Sciatic nerve (tissue), 2 donors: ENCODE measurements around the gene ADARB2. TPM values are rescaled to one million over a fixed set of nuclear protein-coding genes. Genes with fewer than 3 reads are reported as not detected.

ENCODE experiments used
- ATAC-seq: fragments of 200-7000 bp; cut with Tn5 transposase; one replicate; pipeline ENCODE4 v1.9.1; 2020; ENCODE audit warnings: mild to moderate bottlenecking, moderate library complexity
- DNase-seq: peaks from one replicate; pipeline ENCODE4 v3.0.0-alpha.2; 2020; ENCODE audit warnings: low spot score
- intact Hi-C: fragments of 100-400 bp; cut with DNase I; formaldehyde crosslinking; loops from one replicate; pipeline ENCODE4 v1.14.2; 2022
- total RNA-seq: library from RNA; stranded (reverse); fragmentation: NEBNext Ultra II Directional; extraction: Animal tissue kit (Norgen Biotek cat#: 25700); gene quantifications from one replicate; pipeline ENCODE4 v1.2.1, GENCODE V29; 2021
- donor health status: DM: no; HTN: no; CAD: no.
- donor health status: DM: no; HTN: no; CAD: no.

ADARB2 gene
- total RNA-seq, 1 donor from 2014 or later = 1.9 TPM

DNA sequence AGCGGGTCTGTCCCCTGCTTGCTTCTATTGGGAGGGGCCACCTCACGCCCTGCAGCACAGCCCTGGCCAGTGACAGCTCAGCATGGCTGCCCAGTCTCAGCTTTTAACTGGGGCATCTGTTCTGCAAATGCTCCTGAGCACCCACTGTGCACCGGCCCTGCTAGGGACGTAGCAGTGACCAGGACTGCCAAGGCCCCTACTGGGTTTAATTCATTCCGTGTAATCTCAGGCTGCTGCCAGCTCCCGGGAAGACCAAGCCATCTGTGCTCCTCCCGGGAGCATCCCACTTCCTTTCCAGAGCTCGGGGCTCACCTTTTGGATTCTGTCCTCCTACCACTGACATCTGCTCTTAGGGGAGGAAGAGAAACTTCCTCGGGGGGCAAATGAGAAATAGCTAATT is 85.2 kb downstream of the ADARB2 start:
- no peak for DNase-seq
- no peak for ATAC-seq

DNA sequence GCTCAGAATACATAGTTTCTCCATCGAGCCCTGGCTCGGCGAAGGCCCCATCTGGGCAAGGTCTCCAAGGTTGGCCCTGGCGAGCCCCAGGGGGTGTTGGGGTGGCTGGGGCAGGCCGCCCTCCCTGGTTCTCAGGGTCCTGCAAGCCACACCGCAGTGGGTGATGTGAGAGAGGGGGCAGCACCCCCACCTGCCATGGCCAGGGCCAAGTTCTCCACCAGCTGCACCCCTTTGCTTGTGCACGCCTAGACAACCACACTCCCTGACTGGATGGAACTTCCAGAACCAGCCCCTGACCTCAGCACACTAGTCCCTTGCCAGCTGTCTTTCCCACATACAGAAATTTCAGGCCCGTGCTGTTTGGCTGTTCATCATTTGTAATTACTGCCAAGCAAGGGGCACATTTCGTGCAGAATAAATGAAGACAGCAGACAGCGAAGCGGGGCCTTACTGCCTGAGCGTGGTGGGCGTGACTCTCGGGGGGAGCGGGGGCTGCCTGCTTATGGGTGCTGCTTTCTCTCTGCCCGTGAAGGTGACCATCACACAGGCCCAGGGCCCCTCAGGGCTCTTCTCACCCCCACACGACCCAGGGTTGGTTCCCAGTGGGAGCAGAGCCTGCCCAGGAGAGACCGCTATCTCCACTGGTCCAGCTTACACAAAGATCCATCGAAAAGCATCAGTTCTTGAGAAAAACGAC is 85.9 kb downstream of the ADARB2 start:
- ATAC-seq (no peak), DNase-seq (no peak)
- intact Hi-C loops = no loop called here

More for the DNA sequence above, 85.2 kb downstream of the ADARB2 start:
- intact Hi-C loops = no loop called here

DNA sequence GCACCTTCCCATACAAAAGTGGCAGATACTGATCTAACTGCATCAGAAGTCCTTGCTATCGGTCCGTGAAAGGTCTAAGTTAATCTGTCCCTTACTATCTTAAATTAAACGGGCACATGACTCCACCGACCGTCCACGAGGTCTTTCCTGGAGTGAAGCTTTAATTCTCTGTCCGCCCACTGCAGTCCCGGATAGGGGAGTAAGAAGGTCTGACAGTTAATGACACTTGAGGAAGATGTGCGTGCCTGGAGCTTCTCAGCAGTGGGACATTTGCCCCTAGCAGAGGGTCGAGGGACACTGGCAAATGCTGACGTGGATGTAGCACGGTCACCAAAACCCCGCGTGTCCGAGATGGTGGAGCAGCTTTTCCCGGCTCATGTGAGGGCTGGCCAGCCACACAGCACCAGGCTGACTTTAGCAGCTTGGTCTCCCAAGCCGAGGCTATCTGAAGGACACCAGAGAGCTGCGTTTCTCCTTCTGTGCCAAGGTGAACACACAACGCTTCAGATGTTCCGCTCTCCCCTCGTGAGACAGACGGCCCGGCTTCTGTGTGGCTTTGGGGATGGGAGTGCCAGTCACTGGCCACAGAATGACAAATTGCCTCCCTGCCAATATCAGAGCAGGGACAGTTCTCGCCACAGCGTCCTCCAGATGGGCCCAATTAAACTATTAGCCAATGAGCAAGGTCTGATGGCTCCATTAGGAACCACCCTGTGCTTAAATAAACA is 86.6 kb downstream of the ADARB2 start:
- no peak for ATAC-seq
- no peak for DNase-seq
- intact Hi-C loops = no loop called here

DNA sequence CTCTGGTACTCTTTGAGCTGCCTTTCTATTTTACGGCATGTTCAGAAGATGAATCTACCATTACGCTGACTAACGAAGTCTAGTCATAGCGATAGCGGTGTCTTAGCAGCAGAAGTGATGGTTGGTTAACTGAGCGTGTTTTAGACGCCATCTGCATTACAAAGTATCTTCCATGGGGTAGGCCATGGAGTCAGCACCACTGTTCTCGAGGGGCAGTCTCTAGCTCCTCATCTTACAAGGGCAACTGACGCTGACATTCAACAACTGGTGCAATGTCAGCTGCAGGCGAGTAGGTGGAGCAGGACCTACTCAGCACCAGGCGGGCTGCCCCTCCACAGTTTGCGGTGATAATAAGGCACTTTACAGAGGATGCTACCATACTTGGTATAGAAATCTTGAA is 88.7 kb downstream of the ADARB2 start:
- no peak for ATAC-seq
- no peak for DNase-seq
- intact Hi-C loops = no loop called here

DNA sequence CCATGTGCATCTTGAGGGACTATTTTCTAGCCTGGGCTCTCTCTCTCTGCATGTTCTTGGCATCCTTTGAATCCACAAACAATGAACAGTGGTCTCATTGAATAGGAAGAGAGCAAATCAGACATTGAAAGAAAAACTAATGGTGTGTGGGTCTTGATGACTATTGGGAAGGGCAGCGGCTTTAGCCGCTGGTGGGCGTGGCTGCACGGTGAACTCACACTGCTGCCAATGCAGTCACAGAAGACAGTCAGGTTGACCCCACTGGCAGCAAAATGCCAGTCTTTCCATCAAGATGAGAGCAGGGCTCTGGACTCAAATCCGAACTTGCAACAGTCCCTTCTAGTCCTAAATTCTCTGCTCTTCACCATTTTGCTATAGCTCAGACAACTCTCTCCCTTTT is 91.0 kb downstream of the ADARB2 start:
- intact Hi-C loops = no loop called here
- ATAC-seq = no peak
- DNase-seq = no peak

DNA sequence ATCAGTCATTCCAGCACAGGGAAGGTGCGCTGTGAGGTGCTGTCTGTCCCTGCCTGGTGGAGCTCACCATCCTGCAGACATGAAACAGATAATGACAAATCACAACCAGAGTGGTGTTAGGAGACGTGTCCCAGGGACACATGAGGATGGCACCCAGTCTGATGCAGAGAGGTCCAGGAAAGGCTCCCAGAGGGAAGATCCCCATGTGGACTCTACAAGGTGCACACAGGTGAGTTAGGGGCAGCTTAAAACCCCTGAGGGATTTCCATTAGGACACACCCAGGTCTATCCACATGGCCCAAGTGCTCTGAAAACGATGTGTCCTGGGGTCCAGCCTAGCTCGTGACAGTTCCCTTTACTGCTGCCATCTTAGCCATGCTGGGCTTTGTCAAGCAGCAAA is 91.4 kb downstream of the ADARB2 start:
- DNase-seq (no peak), ATAC-seq (no peak)
- intact Hi-C loops = no loop called here

DNA sequence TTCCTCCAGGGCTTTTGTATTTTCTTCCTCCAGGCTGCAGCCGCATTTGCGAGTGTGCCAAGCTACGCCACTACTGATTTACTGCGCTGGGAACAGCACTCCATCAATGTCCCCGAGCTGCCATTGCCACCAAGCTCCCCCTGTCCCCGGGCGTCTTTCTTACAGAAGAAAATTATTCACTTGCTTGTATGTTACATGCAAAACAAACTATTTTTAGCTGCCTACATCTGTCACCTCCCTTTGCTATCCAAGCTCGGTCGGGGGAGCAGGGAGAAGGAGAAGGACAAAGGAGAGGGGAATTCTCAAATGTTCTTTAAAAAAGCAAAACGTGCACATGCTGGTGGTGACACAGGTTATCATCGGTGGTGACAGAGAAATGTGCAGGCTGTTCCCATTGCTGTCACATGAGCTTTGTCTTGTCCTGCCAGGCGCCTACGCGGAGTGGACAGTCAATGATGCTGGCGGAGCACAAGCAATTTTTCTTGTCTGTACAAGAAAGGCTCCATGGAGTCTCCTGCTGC is 93.1 kb downstream of the ADARB2 start:
- ATAC-seq = no peak
- no peak for DNase-seq
- intact Hi-C loops = no loop called here

DNA sequence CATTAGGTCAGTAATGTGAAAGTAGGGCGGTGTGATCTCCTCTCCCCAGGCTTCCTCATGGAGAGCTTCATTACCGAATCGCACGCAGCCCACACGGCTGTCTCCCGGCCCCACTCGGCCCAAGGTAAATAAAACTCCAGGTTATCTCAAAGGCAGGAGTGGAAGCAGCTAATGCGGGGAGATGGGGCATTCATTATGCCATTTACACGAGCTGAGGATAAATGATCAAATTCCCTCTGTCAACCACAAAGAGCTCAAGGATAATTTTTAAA is 93.5 kb downstream of the ADARB2 start:
- ATAC-seq (no peak), DNase-seq (no peak)
- intact Hi-C loops = no loop called here

DNA sequence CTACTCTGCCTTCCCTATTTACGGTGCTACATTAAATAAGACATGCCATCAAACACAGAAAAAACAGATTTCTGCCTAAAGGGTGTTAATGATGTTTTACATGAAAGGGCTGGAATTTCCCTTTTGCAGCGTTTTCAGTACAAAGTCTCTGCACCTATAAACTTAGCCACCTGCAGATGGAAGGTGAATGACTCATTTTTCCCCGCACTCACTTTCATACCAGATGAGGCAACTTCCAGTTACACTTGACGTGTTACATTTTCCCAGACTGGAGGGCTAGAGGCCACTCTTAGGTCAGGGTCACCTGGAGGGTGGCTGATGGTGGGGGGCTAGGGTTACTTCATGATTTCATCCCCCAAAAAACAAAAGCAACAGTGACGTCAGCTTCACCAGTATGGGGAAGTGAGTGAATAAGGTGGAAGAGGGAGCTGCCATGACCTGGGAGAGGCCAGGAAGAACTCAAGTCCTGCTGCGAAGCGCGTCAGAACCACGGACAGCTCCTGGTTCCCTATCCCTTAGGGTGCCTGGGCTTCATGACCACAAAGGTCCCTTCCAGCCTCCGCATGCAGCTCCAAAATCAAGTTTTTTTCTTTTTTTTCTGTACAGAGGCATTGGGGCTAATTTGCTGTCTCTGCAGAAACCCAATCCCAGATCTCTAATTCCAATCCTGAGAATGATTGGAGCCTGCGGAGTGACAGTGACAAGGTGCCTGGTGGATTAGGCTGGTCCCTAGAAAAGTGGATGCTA is 94.0 kb downstream of the ADARB2 start:
- no peak for ATAC-seq
- intact Hi-C loops = no loop called here
- no peak for DNase-seq

DNA sequence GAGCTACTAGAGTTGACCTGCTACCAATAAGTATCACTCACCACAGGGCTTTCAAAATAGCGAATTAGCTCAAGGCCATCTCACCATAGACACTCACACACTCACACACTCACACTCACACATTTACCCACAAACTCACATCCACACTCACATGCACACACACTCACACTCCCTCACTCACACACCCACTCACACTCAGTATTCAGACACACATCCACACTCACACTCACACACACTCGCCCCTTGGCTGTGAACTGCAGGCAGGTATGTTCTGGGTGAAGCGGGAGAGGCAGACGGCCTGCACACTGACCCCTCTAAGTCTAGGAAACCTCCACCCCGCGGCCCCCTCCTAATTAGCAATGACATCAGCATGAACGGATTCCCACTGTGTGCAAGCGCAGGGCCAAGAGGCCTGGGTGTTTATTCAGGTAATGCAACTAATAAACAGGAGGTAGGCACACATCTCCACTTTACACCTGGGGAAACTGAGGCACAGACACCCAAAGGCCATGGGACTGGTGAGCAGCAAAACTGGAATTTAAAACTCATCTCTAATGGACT is 94.6 kb downstream of the ADARB2 start:
- intact Hi-C loops = no loop called here
- ATAC-seq = no peak
- DNase-seq = no peak

DNA sequence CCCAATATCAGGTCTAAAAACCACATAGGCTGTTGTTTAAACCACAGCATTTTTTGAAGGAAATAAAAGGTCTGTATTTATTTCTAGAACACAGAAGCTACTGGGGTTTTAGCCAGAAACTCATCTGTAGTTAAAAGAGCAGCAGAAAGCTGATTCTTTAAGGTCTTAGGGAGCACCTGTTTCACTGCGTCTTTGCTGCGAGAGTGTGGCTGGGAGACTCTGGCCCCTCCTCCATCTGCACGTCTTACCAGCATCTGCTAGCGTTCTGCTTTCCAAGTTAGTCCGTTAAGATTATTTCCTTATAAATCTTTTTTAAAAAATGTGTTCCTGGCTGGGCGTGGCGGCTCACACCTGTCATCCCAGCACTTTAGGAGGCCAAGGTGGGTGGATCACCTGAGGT is 95.9 kb downstream of the ADARB2 start:
- intact Hi-C loops = no loop called here
- DNase-seq (no peak), ATAC-seq (no peak)

DNA sequence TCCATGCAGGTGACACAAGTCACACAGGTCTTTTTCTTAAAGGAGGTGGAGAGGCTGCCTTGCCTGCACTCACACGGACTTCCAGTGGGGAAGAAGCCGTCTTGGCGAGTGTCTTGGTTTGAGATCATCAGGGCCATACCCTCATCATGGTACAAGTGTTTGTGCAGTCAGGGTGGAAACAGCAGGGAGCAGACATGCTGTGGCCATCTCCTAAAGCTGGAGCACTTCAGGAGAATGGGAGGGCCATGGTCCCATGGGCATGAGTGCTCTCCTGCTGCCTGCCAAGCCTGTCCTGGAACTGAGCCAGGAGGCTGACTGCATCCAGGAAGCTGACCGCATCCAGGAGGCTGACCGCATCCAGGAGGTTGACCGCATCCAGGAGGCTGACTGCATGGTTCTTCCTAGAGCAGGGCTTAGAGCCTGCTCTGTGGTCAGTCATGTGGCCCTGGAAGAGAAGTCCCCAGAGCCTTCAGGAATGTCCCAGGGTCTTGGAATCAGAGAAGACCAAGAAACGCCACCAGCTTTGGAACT is 98.4 kb downstream of the ADARB2 start:
- intact Hi-C loops = no loop called here
- DNase-seq (no peak), ATAC-seq (no peak)

DNA sequence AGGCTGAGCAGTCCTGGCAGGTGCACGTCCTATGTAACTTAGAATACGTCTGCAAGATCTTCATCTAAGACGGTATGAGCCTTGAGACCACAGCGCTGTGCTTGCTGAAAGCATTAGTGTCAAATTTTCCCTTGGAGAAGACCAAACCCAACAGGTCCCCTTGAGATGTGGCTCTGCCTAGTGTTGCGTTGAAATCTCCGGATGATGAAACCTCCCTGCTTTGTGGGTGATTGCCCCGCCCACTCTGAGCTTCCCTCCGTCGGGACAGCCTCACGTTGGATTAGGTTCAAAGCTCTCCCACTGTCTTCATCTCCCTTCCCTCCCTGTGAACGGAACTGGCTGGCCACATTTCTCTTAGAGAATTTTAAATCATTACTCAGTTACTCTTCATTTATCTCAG is 102.0 kb downstream of the ADARB2 start:
- DNase-seq (no peak), ATAC-seq (no peak)
- intact Hi-C loops = no loop called here

DNA sequence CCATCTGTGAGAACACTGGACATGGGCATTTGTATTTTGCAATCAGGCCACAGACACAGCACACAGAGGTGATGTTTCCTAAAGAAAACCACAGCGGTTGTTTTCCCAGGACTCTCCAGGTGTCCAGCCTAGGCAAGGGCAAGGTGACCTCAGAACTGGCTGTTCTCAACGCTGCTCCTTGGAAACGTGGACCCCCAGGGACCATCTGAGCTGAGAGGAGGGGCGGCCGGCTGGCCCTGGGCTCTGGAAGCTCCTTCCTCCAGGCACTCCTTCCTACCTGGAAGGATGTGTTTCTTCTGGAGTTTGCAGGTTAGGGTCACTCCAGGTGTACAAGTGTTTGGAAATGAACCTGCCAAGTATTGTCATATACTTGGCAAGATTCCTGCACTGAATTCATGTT is 103.1 kb downstream of the ADARB2 start:
- ATAC-seq = no peak
- intact Hi-C loops = no loop called here
- no peak for DNase-seq

DNA sequence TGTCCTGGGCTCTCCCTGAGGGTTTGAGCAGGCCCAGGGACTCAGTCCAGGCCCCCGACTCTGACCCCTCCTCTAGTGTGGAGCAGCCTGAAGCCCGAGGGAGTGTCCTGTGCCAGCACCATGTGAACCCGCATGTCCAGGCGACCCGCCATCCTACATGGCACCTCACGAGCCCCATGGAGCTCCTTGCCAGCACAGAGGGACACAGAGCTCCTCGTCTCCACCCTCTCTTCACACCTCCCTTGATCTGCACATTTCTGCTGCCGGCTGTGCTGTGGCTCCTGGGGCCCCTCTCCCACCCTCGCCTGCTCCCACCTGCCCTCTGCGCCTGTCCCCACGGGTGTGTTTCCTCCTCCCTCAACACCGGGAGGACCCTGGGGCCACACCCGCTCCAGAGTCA is 103.5 kb downstream of the ADARB2 start:
- intact Hi-C loops = no loop called here
- ATAC-seq = no peak
- DNase-seq = no peak

DNA sequence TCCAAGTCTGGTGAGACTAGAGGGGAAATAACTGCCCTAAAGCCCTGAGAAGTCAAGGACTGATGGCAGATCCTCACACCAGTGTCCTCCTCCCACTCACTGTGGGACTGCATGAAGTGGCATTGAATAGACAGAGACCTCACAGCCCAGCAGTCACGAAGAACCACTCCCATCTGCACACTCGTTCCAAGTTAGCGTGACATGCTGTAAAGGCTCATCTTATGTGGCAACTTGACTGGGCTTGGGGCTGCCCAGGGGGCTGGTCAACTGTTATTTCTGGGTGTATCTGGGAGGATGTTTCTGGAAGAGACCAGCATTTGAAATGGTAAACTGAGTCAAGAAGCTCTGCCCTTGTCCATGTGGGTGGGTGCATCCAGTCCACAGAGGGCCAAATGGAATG is 104.7 kb downstream of the ADARB2 start:
- intact Hi-C loops = no loop called here
- no peak for ATAC-seq
- DNase-seq = no peak

DNA sequence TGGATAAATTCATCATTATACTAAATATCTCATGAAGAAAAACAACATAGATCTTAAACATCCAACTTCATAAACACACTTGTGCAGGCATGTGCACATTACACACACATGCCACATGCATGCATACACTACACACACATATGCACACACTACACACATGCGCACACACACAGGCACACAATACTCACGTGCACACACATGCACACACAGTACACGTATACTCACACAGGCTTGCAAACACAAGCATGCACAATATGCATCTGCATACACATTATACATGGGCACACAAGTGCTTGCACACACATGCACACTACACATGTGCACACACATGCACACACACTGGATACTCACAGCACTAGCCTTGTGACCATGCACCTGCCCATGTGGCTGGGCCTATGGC is 105.2 kb downstream of the ADARB2 start:
- intact Hi-C loops = no loop called here
- no peak for ATAC-seq
- no peak for DNase-seq

DNA sequence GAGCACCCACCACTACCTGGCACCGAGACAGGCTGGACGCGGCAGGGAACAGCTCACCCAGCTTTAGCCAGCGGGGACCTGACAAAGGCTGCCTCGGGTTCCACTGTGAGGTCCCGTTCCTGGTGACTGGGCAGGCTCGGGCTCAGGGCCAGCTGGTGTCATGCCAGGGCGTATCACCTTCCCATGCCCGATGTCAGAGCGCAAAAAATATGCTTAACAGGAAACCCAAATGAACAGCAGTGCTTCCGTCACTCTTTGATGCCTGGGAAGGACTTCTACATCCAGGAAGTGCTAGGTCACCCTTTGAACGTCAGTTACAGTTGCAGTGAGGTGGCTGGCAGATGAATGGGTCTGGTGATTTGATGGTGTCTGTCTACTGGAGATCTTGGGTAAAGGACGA is 106.0 kb downstream of the ADARB2 start:
- ATAC-seq = no peak
- no peak for DNase-seq
- intact Hi-C loops = no loop called here

DNA sequence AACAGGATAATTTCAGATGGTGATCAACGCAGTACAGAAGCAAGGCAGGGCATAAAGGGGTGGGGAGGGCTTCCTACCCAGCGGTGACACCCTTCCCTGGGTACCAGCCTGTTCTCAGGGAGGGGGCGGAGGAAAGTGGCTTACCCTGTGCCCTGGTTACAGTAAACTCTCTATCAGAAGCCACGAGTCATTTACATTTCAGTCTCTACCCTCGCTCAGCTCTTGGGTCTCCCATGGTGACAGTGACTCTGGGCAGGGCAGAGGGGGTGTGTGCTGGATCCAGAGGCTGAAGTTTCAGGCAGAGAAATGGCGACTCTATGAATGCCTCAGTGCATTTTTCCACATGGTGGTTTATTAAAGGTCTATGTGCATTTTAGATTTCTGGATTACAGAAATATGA is 107.0 kb downstream of the ADARB2 start:
- ATAC-seq (no peak), DNase-seq (no peak)
- intact Hi-C loops = no loop called here
